Measurements from ENCODE around the gene ARID1B. TPM values are rescaled to one million over a fixed set of nuclear protein-coding genes. Genes with fewer than 3 reads are reported as not detected.

The ARID1B gene
- total RNA-seq, 6 experiments from 2014 or later: 23.2 to 35.3 (median 30.7) TPM

DNA sequence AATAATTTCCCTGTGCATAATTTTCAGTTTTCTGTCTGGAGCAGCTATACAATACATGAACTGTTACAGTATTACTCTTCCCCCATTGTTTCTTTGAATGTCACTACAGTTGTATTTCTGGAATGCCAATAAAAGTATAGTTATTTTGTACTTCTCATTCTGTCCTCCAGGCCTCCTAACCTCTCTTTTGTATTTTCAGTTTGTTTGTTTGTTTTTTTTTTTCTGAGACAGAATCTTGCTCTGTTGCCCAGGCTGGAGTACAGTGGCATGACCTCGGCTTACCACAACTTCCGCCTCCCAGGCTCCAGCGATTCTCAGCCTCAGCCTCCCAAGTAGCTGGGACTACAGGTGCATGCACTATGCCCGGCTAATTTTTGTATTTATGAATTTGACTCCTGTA is 16.8 kb upstream of the ARID1B start:
- H3K36me3 ChIP-seq: no peaks in the 10 kb centered on the region
- DNase-seq (no peak), ATAC-seq (no peak)
- TF ChIP-seq POLR2A (IDR thresholded peaks at IDR 0.05) (no peak), CTCF (IDR thresholded peaks at IDR 0.05) (no peak)
- no peaks in the 10 kb centered on the region for H3K27me3 ChIP-seq
- H3K4me1 ChIP-seq: no peaks in the 10 kb centered on the region
- H3K9me3 ChIP-seq: no peaks in the 10 kb centered on the region
- no peak overlapping the region for H3K27ac ChIP-seq
- intact Hi-C loops (cut with DNase I): no loop called here
- 71% methylated on average over 4 of the region's 4 CpGs for WGBS (ENCODE audit: insufficient coverage, low coverage, low lambda C conversion rate, missing lambda C conversion rate)
- H3K4me3 ChIP-seq: no peak overlapping the region

DNA sequence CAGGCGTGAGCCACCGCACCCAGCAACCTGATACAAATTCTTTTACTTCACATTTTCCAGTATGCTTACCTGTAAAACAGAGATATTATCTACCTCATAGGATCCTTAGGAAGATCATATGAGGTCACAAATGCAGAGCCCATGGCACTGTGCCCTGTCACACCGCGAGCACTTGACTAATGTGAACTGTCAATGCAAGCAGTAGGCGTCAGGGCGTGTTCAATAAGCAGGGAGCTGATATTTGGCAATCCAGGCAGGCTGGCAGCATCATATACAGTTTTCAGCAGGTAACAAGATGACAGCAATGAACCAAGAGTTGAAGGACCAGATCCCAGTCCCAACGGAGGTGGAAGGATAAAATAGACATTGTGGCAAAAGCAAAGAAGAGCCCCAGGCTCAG is 14.6 kb upstream of the ARID1B start:
- Histone ChIP-seq H3K27ac (no peak overlapping the region), H3K27me3 (no peaks in the 10 kb centered on the region), H3K36me3 (no peaks in the 10 kb centered on the region), H3K9me3 (no peaks in the 10 kb centered on the region), H3K4me1 (no peaks in the 10 kb centered on the region), H3K4me3 (no peak overlapping the region)
- DNase-seq (no peak), ATAC-seq (no peak)
- intact Hi-C loops (cut with DNase I): no loop called here
- TF ChIP-seq POLR2A (IDR thresholded peaks at IDR 0.05) (no peak), CTCF (IDR thresholded peaks at IDR 0.05) (no peak)
- WGBS (ENCODE audit: insufficient coverage, low coverage, low lambda C conversion rate, missing lambda C conversion rate): 59% methylated on average over 5 of the region's 7 CpGs

GRCh38 chr6:156765117-156765516 is 12.1 kb upstream of the ARID1B start:
- intact Hi-C loops (cut with DNase I): no loop called here
- H3K27ac ChIP-seq: no peak overlapping the region
- ATAC-seq (no peak), DNase-seq (no peak)
- WGBS (ENCODE audit: insufficient coverage, low coverage, low lambda C conversion rate, missing lambda C conversion rate): 95% methylated on average over 10 of the region's 10 CpGs
- H3K27me3 ChIP-seq: no peaks in the 10 kb centered on the region
- no peak for TF ChIP-seq CTCF (IDR thresholded peaks at IDR 0.05)
- no peak for TF ChIP-seq POLR2A (IDR thresholded peaks at IDR 0.05)
- no peak overlapping the region for H3K4me3 ChIP-seq
- H3K9me3 ChIP-seq: no peaks in the 10 kb centered on the region
- no peaks in the 10 kb centered on the region for H3K4me1 ChIP-seq
- H3K36me3 ChIP-seq: no peaks in the 10 kb centered on the region

DNA sequence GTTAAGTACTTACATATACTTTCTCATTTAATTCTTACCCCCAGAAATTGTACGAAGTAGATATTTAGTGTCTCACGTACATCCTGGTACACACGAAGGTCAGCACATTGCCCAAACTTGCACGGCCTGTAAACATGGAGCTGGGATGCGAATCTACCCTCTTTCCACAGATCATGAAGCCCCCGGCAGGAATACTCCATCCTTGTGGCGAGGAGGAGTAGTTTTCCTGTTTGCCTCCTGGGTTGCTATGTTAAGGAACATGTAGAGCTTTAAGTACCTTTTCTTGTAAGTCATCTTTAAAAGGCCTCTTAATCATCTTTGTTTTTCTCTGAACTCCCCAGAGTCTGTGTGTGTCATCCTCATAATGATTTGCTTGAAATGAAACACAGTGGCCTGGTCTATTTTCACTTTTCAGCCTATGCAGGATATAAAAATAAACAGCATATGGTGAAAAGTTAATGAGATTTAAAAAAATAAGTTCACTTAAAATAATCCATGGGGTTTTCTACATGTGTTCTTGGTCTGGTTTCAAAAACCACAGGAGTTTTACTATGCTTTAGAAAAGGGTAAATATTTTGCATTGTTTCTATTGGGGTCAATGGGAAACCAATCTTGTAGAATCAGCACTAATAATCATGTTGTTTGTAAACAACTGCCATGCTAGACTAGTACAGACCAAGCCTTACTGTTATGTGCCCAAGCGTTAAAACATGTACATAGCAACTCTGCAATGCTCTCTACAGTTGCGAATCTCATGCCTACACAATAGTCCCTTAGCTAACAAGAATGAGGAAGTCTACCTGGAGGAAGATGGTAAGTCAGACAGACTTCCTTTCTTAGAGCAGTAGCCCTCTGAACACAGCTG is 9.3 kb upstream of the ARID1B start:
- no peaks in the 10 kb centered on the region for H3K4me1 ChIP-seq
- H3K36me3 ChIP-seq: no peaks in the 10 kb centered on the region
- WGBS (ENCODE audit: insufficient coverage, low coverage, low lambda C conversion rate, missing lambda C conversion rate): 96% methylated on average over 6 of the region's 9 CpGs
- intact Hi-C loops (cut with DNase I): no loop called here
- DNase-seq: no peak
- TF ChIP-seq POLR2A (IDR thresholded peaks at IDR 0.05) (no peak), CTCF (IDR thresholded peaks at IDR 0.05) (no peak)
- H3K27me3 ChIP-seq: no peaks in the 10 kb centered on the region
- H3K9me3 ChIP-seq: no peaks in the 10 kb centered on the region
- ATAC-seq: no peak
- no peak overlapping the region for H3K4me3 ChIP-seq
- H3K27ac ChIP-seq: no peak overlapping the region
